ENCODE measurements around the gene TRMT1.

TRMT1 gene

DNA sequence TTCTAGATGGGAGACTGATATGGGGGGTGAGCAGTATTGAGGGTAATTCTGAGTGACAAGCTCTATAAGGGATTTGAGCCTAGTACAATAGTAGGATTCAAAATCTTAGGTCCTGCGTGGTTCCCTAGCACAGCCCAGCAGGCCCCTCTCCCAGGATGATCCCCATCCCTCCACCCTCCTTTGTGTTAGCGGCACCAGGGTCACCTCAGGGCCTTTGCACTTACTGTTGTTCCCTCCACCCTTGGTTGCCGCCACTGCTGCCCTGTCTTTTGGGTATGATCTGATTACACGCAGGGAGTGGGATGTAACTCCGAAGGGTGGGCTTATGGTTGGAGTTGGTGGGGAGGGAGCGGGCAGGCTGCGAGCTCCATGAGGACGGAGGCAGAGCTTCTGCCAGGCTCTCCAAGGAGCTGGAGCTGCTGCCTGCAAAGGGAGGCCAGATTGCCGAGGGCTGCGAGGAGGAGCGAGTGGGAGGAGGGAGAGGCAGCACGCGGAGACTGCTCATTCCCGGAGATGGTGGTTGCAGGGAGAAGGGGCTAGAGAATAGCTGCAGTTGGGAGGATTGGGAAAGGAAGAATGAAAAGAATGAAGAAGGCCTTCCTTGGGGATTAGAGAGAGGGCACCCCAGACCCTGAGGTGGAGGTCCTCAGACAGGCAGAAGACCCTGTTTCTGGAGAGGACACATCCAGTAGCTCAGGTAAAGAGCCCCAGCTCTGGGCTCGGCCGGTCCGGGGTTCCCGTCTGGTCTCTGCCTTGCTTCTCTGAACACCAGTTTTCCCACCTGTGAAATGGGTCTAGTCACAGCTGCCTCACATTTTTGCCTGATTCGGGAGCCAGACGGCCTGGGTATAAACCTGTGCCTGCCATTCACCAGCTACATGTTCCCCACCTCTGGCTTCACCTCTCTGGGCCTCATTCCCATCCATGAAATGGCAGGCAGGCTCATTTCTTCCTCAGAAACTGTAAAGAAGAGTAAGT is 6.7 kb upstream of the TRMT1 start:
- no peak for DNase-seq

DNA sequence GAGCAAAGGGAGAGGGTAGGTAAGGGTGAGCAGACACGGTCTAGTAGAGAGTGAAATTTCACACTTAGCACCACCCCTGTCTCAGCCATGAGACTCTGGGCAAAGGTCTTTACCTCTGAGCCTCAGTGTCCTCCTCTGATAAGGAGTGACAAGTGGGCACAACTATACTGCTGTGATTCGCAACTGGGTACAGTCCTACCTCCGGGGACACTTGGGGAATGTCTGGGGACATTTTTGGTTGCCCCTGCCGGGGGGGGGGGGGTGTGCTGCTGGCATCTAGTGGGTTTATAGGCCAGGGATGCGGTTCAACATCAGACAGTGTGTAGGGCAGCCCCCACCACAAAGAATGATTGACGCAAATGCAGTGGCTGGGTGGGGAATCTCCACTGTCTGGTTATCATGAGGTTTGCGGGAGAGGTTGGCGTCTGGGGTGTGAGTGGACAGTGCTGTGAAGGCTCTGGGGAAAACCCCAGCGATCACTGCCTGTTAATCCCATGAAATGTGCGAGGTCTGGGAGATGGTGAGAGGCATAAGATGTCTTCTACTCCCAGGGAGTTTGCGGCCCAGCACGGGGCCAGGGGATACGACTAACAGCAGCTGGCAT is 5.8 kb upstream of the TRMT1 start:
- DNase-seq = no peak

GRCh38 chr19:13121551-13122274 is 5.2 kb upstream of the TRMT1 start:
- no peak for DNase-seq

DNA sequence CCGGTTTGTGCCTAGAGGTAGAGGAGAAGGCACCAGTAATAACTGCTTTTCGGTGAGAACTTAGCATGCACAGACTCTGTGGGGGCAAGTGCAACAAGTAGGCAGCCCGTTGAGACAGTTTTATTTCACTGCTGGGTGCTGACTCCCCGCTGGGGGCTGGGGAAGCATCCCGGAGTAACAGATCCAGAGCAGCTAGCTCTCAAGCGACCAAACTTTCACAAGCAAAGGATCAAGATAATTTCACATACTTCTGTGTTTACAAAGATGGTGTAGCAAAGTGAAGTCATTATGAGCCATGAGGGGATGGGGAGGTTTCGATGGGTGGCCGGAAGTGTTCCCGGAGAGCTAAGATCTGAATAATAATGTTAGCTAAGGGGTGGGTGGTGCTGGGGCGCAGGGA is 4.3 kb upstream of the TRMT1 start:
- no peak for DNase-seq

- DNase-seq = no peak
Measured at GRCh38 chr19:13120031-13120430, 3.5 kb upstream of the TRMT1 start.

DNA sequence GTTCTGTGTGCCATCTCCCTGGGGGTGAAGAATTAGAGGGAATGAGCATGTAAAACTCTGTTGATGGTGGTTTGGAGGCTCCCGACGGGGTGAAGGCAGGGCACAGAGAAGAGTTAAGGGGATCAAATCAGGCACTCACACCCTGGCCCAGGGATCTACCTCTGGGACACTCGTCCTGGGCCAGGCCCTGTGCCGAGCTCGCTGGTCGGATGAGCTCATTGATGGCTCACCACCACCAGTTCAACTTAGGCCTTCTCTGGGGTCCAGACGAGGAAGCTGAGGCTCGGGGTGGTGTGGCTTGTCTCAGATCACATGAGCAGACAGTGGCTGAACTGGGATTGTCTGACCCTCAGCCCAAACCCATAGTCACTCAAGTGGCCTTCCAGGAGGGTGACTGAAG is 3.1 kb upstream of the TRMT1 start:
- no peak for DNase-seq

- DNase-seq = peak; percentile 67
Measured at GRCh38 chr19:13118424-13119193, 2.1 kb upstream of the TRMT1 start.

GRCh38 chr19:13117772-13118423 is 1.4 kb upstream of the TRMT1 start, which contains the start of gene NACC1:
Gene NACC1, plus strand, starts transcription at chr19:13118264. Its CDS starts 16,944 bp downstream, at chr19:13135208.
- peak; percentile 95 for DNase-seq

GRCh38 chr19:13117176-13117771 is 734 bp upstream of the TRMT1 start:
- no peak for DNase-seq

- no peak for DNase-seq
Measured at GRCh38 chr19:13115936-13116281, 631 bp downstream of the TRMT1 start.

GRCh38 chr19:13112555-13112954 is 4.0 kb downstream of the TRMT1 start:
- DNase-seq = no peak

DNA sequence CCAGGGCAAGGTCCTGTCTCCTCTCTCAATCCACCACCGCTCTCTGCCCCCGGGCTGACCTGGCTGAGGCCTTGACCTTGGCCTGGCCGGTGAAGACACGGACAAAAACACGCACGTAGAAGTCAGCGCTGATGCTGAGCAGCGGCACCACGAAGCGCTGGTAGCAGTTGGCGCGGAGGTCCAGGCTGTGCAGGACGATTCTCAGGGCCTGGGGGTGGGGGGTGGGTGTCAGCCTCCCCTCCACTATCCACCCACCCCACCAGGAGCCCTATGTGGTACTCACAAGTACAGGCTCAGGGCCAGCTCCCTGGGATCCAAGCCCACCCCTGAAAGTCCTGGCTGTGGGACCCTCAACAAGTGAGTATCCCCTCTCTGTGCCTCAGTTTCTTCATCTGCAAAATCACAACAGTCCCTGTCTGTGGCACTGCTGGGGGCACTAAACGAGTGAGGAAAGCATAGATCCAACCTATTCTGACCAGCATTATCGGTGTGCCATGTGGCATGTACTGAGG is 6.4 kb downstream of the TRMT1 start:
- no peak for DNase-seq

DNA sequence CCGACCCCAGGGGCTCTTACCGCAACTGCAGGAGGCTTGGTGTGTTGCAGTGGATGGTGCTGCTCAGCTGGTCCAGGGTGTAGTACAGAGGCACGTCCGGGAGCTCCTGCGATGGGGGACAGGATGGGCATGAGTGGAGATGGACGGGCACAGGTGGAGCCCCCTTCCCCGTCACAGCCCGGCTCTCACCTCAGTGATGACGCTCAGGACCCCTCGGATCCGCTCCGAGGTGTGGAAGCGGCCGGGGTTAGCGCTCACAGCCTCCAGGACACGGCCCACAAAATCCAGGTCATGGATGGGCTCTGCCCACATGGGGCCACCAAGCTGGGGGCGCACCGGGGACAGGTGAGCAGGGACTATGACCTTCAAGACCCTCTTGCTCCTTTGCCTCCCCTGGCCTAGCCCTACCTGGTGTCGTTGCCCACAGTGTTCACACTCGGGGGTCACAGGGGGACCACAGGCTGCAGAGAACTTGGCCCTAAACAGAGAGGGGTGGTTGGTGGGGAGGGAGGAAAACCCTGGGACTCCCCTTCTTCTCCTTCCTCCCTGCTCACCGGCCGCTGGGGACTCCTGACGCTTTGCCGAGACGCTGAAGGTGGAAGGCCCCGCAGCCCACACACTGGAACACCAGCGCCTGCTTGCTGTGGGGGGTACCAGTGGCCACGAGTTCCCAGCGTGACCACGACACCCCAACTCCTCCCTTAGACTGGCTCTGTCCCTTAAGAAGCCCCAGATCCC is 7.0 kb downstream of the TRMT1 start:
- no peak for DNase-seq

DNA sequence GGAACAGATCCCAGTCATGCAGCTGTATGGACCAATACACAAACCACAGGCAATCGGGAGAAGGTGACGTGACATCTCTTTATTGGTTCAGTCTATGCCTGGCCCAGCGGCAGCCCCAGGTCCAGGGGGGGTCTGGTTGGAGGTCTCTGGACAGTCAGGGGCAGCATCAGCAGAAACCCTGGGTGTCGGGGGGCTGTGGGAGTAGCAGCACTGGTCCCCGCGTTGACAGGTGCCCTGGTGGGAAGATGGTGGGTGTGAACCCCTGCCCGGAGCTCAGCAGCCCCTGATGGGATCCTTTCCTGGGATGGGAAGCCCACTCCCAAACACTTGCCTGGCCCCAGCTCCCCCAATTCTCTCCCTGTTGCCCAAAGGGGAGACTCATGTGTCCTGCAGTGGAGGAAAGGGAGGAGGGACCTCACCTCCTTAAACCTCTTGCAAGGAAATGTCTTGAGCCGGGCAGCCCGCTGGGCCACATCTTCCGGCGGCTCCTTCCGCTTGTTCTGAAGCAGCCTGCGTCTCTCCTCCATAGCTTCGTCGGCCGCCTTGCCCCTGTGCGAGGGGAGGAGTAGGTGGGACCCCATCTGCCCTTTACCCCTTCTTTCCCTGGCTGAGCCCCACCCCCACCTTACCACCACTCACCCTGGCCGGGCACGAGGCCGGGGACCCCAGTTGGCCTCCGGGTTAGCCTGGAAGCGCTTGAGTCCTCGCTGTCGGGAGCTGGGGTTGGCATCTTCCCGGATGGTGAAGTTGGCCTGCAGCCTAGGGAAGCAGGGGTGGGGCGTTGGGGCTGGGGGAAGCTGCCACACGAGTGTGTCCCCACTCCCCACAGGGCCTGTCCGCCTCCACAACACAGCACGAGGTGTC is 11.5 kb downstream of the TRMT1 start:
- DNase-seq = peak; percentile 44

- peak; percentile 68 for DNase-seq
Measured at GRCh38 chr19:13104360-13104847, 12.1 kb downstream of the TRMT1 start.

- no peak for DNase-seq
Measured at GRCh38 chr19:13103581-13104359, 12.8 kb downstream of the TRMT1 start.

DNA sequence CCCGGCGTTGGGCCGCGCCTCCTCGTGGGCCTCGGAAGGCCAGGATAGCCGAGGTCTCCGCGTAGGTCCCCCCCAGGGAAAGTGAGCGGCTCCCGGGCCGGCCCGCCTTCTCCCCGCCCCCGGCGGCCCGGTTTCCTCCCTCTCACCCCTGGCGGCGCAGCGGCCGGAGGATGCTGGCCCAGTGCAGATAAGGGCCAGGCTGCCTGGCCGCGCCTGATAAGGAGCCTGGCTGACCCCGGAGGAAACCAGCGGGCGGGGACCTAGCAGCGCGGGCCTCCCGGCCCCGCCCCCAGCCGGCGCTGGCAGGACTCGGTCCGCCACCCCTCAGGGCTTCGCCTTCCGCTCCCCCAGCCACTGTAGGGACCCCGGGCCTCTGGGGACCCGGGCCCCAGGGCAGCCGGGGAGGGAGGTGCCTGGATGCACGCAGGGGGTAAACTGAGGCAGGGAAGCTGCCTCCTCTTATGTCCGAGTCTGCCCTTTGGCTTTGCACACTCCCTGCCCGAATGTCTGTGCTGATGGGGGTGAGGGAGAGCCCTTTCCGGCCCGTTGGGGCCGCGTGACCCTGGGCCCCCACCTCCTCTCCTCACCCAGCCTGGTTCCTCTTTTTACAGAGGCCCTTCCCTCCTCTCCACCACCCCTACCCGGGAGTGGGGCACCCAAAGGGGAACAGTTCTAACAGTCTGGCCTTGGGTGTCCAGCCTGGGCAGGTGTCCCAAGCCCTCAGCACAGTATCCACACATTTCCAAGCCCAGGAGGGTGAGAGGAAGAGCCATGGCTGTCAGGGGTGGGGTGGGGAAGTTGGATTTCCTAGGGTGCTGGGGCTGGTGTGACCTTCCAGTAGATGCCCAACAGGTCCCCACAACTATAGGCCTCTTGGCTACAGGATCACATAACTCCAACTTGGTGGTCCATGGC is 13.6 kb downstream of the TRMT1 start, which contains the start of gene LYL1:
LYL1 (minus strand) TSS at position 193 of the 915 bp plus-strand sequence. CDS start 1,687 bp downstream, outside the sequence.
- no peak for DNase-seq

GRCh38 chr19:13102416-13102665 is 14.2 kb downstream of the TRMT1 start:
- DNase-seq = no peak

Measured in activated CD4-positive, alpha-beta T cell treated with anti-CD3 and anti-CD28 coated beads, Interleukin-10, Interleukin-2, amounts not matched to agents 100 ng/mL and 50 ng/mL, durations not matched to agents 16 hours and 8 hours (primary cell).